Activated naive CD4-positive, alpha-beta T cell treated with anti-CD3 and anti-CD28 coated beads, Interleukin-2, amount 50 U/mL, for 16 hours (primary cell): ENCODE measurements around the gene DCP1A.
A peak's percentile ranks its signal among the peaks of the same experiment; 100 is the strongest.
"Not testable (repeated sequence)": the region's sequence is repeated elsewhere in the genome, so short reads cannot be mapped to it uniquely, and the experiment has no call there.

Experiments
- DNase-seq: peaks from one replicate; pipeline ENCODE4 v3.0.0-alpha.2; 2020

DCP1A gene

GRCh38 chr3:53347261-53348064, at the start of gene DCP1A:
DCP1A (minus strand) TSS chr3:53347543; CDS start chr3:53347517, 26 bp downstream.
- DNase-seq = peak; percentile 95

GRCh38 chr3:53384465-53385423, 37.4 kb upstream of the DCP1A start:
- DNase-seq = no peak

- no peak for DNase-seq
Measured at GRCh38 chr3:53382106-53382505, 34.8 kb upstream of the DCP1A start.

- no peak for DNase-seq
Measured at GRCh38 chr3:53380306-53380705, 33.0 kb upstream of the DCP1A start.

- no peak for DNase-seq
Measured at GRCh38 chr3:53379898-53380297, 32.6 kb upstream of the DCP1A start.

- no peak for DNase-seq
Measured at GRCh38 chr3:53377794-53378193, 30.5 kb upstream of the DCP1A start.

- no peak for DNase-seq
Measured at GRCh38 chr3:53376679-53377078, 29.3 kb upstream of the DCP1A start.

- DNase-seq = peak; percentile 52
Measured at GRCh38 chr3:53375019-53375418, 27.7 kb upstream of the DCP1A start.

GRCh38 chr3:53370719-53371118, 23.4 kb upstream of the DCP1A start:
- not testable (repeated sequence) for DNase-seq

GRCh38 chr3:53361852-53362251, 14.5 kb upstream of the DCP1A start:
- no peak for DNase-seq

GRCh38 chr3:53357458-53357857, 10.1 kb upstream of the DCP1A start:
- no peak for DNase-seq

GRCh38 chr3:53354945-53355498, 7.7 kb upstream of the DCP1A start:
- no peak for DNase-seq

- DNase-seq = no peak
Measured at GRCh38 chr3:53353202-53353601, 5.9 kb upstream of the DCP1A start.

- DNase-seq = no peak
Measured at GRCh38 chr3:53350652-53351051, 3.3 kb upstream of the DCP1A start.

GRCh38 chr3:53348118-53348517, 775 bp upstream of the DCP1A start:
- DNase-seq = not testable (repeated sequence)

- DNase-seq = no peak
Measured at GRCh38 chr3:53346922-53347260, 452 bp downstream of the DCP1A start.

GRCh38 chr3:53346514-53346913, 829 bp downstream of the DCP1A start:
- DNase-seq = no peak

- DNase-seq = no peak
Measured at GRCh38 chr3:53342353-53342752, 5.0 kb downstream of the DCP1A start.

- no peak for DNase-seq
Measured at GRCh38 chr3:53337167-53337940, 10.0 kb downstream of the DCP1A start.

GRCh38 chr3:53334742-53335141, 12.6 kb downstream of the DCP1A start:
- DNase-seq = no peak

GRCh38 chr3:53331871-53332270, 15.5 kb downstream of the DCP1A start:
- no peak for DNase-seq

GRCh38 chr3:53329897-53330296, 17.4 kb downstream of the DCP1A start:
- DNase-seq = no peak

GRCh38 chr3:53328746-53329145, 18.6 kb downstream of the DCP1A start:
- no peak for DNase-seq
